Right forelimb (tissue), 1 donor: ENCODE data around the gene WDR5B.
A peak's percentile ranks its signal among the peaks of the same experiment; 100 is the strongest.
"Not testable (repeated sequence)": the region's sequence is repeated elsewhere in the genome, so short reads cannot be mapped to it uniquely, and the experiment has no call there.

ENCODE experiments used
- DNase-seq: peaks from one replicate; pipeline ENCODE4 v3.0.0-alpha.2; 2018

The WDR5B gene

DNA sequence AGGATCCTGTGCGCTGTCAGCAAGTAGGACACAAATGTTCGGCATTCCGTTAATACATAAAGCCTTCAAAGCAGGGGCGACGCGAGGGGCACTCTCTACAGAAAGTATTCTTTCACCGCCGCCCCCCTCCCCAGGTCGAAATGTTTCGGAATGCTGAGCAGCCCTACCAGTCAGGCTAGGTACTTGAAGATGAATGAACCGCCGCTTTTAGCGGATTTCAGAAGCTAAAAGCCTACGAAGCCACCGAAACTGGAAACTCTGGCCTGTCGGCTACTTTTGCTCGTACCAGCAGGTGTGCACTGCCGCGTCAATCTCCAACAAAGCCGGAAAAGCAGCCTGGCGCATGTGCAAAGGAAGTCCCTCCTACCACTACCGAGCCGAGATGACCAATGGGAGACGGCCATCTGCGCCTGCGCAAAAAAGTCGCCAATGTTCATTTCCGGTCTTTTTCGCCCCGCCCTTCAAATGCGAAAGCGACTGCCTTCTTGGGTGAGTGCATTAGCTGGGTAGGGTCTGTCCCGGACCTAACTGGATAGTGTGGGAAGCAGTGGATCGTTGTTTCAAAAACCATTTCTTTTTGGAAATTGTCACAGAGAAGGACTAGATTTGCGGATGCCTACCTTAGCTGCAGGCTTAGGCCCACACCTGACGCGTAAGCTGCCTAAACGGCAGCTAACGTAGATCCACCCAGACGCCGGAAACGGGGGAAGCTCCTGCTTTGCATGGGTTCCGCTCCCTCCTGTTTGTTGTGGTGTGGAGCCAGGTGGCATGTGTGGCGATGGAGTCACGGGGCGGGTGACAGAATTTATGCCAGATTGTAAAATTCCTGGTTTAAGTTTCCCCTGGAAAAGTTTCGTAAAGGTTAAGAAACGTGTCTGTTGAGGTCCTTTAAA lies at the start of gene WDR5B:
TSS of gene WDR5B (minus strand) at position 301 of the 893 bp plus-strand sequence. CDS start 534 bp downstream, outside the sequence.
- peak; percentile 99 for DNase-seq

DNA sequence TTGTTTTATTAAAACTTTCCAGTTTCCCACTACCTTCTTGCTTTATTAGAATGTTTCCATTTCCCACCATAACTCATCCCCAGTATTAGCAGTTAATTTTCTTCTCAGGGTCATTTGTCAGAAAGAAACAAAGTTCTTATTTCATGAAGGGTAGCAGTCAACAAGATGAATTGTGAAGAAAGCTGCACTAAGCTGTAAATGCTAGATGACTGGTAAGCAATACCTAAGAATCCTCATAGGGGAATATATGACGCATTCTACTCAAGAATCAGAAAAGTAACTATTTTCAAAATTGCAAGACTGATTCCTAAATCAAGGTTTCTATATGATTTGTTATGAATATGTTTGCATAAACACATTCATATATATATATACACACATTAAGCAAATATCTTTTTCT lies 48.8 kb upstream of the WDR5B start:
- DNase-seq, result no peak

DNA sequence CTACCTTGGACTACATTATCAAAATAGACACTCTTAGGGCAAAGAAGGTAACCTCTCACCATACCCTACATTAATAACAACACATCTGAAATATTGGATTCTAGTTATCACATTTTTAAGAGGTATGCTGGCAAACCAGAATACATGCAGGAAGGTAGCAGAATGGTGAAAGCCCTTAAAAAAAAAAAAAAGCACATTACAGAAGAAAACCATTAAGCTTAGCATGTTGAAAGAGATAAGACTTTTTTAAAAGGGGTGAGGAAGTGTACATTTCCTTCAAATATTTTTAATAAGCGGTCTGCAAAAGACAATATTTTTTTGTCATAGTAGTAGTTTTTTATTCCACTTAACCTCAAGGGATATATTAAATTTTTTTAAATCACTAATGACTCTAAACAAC lies 46.5 kb upstream of the WDR5B start:
- no peak for DNase-seq

DNA sequence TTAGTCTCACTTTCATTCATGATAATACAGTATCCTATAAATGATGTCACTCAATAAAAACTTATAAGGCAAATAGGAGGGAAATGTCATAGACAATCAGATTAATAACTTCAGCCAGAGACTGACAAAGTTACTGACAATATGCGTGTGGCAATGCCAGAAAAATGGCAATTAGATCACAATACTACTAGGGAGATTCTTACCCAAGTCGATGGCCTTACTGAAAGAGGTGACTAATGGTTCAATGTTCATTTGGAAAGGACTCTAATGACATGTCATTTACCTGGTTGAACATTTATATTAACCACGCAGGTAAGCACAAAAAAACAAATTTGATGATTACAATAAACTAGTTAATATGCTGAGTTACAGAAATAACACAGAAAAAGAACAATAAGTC lies 45.9 kb upstream of the WDR5B start:
- no peak for DNase-seq

DNA sequence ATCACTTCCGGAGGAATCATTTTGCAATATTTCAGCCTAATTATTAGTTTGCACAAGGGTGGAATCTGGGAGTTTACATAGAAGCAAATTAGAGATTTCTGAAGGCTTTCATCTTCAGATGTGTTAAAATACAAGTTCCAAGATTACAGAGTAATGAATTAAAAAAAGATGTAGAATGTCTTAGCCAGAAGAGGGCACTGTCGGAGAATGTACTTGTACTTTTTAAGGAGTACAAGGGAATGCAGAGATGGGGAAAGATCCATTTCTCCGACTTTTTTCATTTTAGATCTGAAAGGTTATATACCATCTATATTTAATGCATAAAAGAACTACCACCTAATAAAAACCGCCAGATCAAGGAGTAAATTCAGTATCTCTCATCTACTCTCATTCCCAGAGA lies 43.1 kb upstream of the WDR5B start:
- no peak for DNase-seq

GRCh38 chr3:122457706-122458105 lies 41.8 kb upstream of the WDR5B start:
- DNase-seq, result no peak

- no peak for DNase-seq
These were observed 40.2 kb upstream of the WDR5B start for GRCh38 chr3:122456074-122456473.

DNA sequence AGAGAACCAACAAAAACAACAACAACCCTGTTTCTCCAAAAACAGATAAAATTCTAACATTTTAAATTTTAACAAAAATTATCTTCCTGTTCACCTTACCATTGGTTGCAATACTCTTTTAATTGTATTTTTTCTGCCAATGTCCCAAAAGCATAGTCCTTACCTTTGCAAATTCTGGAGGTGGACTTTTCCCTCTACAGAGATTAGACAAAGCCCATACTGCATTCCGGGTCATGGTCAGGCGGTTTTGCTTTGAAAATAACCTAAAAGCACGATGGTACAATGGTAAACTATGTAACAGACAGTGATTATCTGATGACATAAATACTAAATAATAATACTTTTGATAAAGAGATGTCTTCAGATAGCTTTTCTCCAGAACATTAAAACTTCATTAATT lies 35.5 kb upstream of the WDR5B start:
- DNase-seq, result no peak

DNA sequence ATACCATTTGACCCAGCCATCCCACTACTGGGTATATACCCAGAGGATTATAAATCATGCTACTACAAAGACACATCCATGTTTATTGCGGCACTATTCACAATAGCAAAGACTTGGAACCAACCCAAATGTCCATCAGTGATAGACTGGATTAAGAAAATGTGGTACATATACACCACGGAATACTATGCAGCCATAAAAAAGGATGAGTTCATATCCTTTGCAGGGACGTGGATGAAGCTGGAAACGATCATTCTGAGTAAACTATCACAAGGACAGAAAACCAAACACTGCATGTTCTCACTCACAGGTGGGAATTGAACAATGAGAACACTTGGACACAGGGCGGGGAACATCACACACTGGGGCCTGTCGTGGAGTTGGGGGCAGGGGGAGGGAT lies 32.4 kb upstream of the WDR5B start:
- not testable (repeated sequence) for DNase-seq

DNA sequence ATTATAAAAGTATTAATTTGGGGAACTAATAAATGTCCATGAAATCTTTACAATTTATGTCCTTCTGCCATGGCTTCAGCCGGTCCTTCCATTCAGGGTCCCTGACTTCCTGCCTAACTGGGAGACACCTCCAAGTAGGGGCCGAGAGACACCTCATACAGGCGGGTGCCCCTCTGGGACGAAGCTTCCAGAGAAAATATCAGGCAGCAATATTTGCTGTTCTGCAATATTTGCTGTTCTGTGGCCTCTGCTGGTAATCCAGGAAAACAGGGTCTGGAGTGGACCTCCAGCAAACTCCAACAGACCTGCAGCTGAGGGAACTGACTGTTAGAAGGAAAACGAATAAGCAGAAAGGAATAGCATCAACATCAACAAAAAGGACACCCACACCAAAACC lies 28.6 kb upstream of the WDR5B start:
- not testable (repeated sequence) for DNase-seq

GRCh38 chr3:122443762-122444490 lies 28.1 kb upstream of the WDR5B start:
- DNase-seq, result not testable (repeated sequence)

GRCh38 chr3:122443090-122443489 lies 27.2 kb upstream of the WDR5B start:
- DNase-seq, result no peak

- no peak for DNase-seq
These were observed 20.1 kb upstream of the WDR5B start for GRCh38 chr3:122435950-122436349.

DNA sequence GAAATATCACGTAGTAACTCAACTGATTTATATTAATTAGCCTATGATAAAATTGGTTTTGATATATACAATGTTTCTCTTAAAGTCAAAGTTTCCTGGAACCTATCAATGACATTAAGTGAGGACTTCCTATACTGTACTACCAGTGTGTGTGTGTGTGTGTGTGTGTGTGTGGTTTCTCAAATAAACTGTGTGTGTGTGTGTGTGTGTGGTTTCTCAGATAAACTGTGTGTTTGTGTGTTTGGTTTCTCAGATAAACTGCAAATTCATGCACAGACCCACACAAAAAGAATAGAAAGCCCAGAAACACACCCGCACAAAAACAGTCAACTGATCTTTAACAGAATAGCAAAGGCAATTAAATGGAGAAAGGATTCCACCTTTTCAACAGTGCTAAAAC lies 14.5 kb upstream of the WDR5B start:
- no peak for DNase-seq

GRCh38 chr3:122427857-122428471 lies 12.1 kb upstream of the WDR5B start:
- DNase-seq, result no peak

DNA sequence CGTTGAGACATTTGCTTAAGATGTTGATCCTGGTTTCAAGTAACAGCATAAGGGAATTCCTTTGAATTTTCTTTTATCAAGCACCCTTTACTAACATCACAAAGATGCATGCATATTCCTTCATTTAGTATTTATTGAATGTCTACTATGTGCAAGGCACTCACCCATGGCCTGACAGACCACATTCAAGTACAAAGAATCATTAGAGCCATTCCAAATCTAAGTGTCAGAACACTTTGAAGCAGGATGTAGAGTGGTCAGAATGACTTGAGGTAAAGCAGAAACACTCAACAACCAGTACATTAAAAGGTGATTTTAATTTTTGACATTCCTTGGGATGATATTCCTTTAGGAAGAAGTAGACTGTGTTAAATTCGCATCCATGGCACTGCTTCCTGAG lies 6.0 kb upstream of the WDR5B start:
- DNase-seq, result no peak

DNA sequence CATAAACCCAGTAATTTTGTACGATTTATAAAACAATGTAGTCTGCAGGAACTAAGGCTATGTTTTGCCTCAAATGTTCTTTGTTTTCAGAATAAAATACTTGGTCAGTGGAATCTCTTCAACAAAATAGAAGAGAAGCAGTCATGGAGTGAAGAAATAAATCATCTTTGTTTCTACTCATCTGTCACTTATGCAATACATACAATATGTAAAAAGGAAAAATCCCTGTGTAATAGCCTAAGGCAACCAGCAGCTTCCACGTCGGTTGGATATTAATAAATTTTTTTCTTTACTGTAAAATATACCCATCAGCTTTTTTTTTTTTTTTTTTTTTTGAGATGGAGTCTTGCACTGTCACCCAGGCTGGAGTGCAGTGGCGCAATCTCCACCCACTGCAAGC lies 5.2 kb upstream of the WDR5B start:
- no peak for DNase-seq

DNA sequence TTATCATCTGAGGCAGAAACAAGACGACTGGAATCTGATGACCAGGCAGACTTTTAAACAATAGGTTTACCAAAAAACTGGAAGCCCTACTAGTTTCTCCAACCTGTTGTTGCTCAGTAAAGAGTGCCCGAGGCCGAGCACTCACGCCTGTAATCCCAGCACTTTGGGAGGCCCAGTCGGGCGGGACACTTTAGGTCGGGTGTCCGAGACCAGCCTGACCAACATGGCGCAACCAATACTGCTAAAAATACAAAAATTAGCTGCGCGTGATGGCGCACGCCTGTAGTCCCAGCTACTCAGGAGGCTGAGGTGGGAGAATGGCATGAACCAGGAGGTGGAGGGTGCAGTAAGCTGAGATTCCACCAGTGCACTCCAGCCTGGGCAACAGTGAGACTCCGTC lies 1.1 kb upstream of the WDR5B start:
- no peak for DNase-seq

- DNase-seq, result peak; percentile 67
These were observed 638 bp downstream of the WDR5B start for GRCh38 chr3:122415104-122415744.

GRCh38 chr3:122414391-122414790 lies 1.5 kb downstream of the WDR5B start:
- DNase-seq, result no peak

DNA sequence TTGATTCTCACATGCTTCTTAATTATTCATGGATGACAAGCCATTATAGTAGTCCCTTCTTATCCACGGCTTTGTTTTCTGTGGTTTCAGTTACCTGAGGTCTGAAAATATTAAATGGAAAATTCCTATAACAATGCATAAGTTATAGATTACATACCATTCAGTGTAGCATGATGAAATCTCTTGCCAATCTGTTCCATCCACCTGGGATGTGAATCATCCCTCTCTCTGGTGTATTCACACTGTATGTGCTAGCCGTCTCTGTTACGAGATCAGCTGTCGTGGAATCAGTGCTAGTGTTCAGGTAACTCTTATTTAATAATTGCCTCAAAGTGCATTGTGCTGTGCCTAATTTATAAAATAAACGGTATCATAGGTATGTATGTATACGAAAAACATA lies 5.2 kb downstream of the WDR5B start:
- DNase-seq, result no peak

DNA sequence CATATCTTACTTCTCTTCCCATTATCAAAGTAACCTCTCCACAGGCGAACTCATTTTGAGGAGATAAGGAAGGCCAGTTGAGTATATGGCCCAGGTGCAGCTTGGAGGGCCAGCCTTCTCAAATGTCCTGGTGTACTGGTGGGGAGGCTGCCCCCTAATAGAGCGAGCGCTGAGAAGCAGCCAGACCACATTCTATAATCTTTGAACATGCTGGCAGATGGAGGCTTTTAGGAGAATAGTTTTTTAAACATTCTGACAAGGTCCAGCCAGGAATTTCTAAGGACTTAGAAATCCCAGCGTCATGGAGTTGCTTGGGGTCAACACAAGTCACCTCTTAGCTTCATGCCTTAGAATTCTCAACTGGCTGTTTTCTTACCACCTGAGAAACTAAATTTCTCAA lies 5.8 kb downstream of the WDR5B start:
- no peak for DNase-seq

- no peak for DNase-seq
These were observed 6.4 kb downstream of the WDR5B start for GRCh38 chr3:122409446-122409845.
